Ovary (tissue), 9 donors: ENCODE measurements around the gene CREB3L1. TPM values are rescaled to one million over a fixed set of nuclear protein-coding genes. Genes with fewer than 3 reads are reported as not detected.

Experiments
- DNase-seq, 5 donors: peaks; one replicate each; pipeline ENCODE4 v3.0.0-alpha.2; 2019 to 2020
- H3K27ac ChIP-seq, 2 donors: fragments of 200-600 bp; one replicate each; pipeline versions ENCODE4 v1.5.1 to v1.8.0; 2019 to 2022
- H3K27me3 ChIP-seq: fragments of 200-600 bp; one replicate; pipeline ENCODE4 v1.8.0; 2022
- H3K36me3 ChIP-seq: fragments of 200-600 bp; sonication (generic); one replicate; pipeline ENCODE4 v1.5.1; 2019
- H3K4me1 ChIP-seq: one replicate; pipeline ENCODE4 v1.8.1; 2013; ENCODE audit warnings: mild to moderate bottlenecking, moderate library complexity; ENCODE audit not compliant: insufficient read depth
- H3K4me3 ChIP-seq: fragments of 200-600 bp; sonication (generic); one replicate; pipeline ENCODE4 v1.5.1; 2017
- H3K9me3 ChIP-seq, 2 donors: fragments of 200-600 bp in 1 of 2; sonication (generic) in 1 of 2; one replicate each; pipeline versions ENCODE4 v1.5.1 to v1.8.1; 2013 to 2019; ENCODE audit warnings: mild to moderate bottlenecking in 1 of 2, moderate library complexity in 1 of 2
- EP300 ChIP-seq: sonication (generic); formaldehyde crosslinking; IDR thresholded peaks from one replicate; pipeline ENCODE4 v1.6.1; 2017; ENCODE audit warnings: antibody characterized with exemption
- POLR2A ChIP-seq: fragments of 450-650 bp; IDR thresholded peaks from one replicate; pipeline ENCODE4 v1.6.1; 2017; ENCODE audit warnings: antibody characterized with exemption, mild to moderate bottlenecking, moderate library complexity
- WGBS, 3 donors: extraction: QIAGEN DNeasy Blood & Tissue Kit in 1 of 3; methylation state at CpG; one replicate each; pipeline versions ENCODE4 v1.1.5 to v1.1.7; 2013 to 2017; 5-methylcytosine and 5-hydroxymethylcytosine counted together
- intact Hi-C, 4 donors: fragments of 100-400 bp; cut with DNase I; formaldehyde crosslinking; loops; one replicate each; pipeline versions ENCODE4 v1.11.0 to v1.15.1; 2022 to 2023
- polyA plus RNA-seq, 2 donors: library from polyadenylated mRNA; stranded (reverse); fragments of 200-250 nt in 1 of 2; fragments of 350-450 nt in 1 of 2; fragmentation: Illumina TruSeq in 1 of 2; extraction: RNeasy Lipid Tissue Mini Kit (QIAGEN cat#74804) in 1 of 2; gene quantifications; one replicate each; pipeline ENCODE4 v1.2.3, GENCODE V29; 2013 to 2014
- total RNA-seq, 7 donors: library from RNA; depleted of rRNA in 2 of 7; stranded (reverse); fragments of >200 nt in 2 of 7; fragmentation: NEBNext Ultra II Directional in 3 of 7; extraction: Animal tissue kit (Norgen Biotek cat#: 25700) in 3 of 7; gene quantifications; one replicate each; pipeline versions ENCODE4 v1.1.0 to v1.2.4, GENCODE V29; 2016 to 2023
- TF ChIP-seq, protein P1 (sequence below), 3 donors: fragments of 450-650 bp in 2 of 3; fragments of 200-600 bp in 1 of 3; IDR thresholded peaks; one replicate each; pipeline versions ENCODE4 v1.5.1 to v1.8.0; 2016 to 2022; ENCODE audit warnings: antibody characterized with exemption in 3 of 3, mild to moderate bottlenecking in 1 of 3
- donor health status: DM: no; HTN: no; CAD: no; lungs with moderate emphysema.
- donor health status: DM: no; HTN: no; CAD: no.
- donor health status: Bipolar disorder and iron deficiency.
- donor health status: DM: yes; HTN: yes; CAD: no.
- donor health status: DM: no; HTN: no; CAD: no.
- donor health status: DM: yes; HTN: yes; CAD: no.

Gene CREB3L1
- total and polyA plus RNA-seq, 9 donors = 1.7 to 63.0 (median 7.5) TPM

GRCh38 chr11:46337626-46338345, 60.3 kb downstream of the CREB3L1 start:
- WGBS, 3 donors = 91 to 92% (median 91%) methylated on average over 13 of the region's 13 CpGs
- DNase-seq = no peak
- no peaks in the 10 kb centered on the region for H3K36me3 ChIP-seq
- no peaks in the 10 kb centered on the region for H3K27me3 ChIP-seq
- TF ChIP-seq, protein P1, sequence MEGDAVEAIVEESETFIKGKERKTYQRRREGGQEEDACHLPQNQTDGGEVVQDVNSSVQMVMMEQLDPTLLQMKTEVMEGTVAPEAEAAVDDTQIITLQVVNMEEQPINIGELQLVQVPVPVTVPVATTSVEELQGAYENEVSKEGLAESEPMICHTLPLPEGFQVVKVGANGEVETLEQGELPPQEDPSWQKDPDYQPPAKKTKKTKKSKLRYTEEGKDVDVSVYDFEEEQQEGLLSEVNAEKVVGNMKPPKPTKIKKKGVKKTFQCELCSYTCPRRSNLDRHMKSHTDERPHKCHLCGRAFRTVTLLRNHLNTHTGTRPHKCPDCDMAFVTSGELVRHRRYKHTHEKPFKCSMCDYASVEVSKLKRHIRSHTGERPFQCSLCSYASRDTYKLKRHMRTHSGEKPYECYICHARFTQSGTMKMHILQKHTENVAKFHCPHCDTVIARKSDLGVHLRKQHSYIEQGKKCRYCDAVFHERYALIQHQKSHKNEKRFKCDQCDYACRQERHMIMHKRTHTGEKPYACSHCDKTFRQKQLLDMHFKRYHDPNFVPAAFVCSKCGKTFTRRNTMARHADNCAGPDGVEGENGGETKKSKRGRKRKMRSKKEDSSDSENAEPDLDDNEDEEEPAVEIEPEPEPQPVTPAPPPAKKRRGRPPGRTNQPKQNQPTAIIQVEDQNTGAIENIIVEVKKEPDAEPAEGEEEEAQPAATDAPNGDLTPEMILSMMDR (IDR thresholded peaks at IDR 0.05) = no peak
- no peak for TF ChIP-seq EP300
- TF ChIP-seq POLR2A = no peak
- H3K27ac ChIP-seq = no peak overlapping the region
- peaks cover 4% of the 10 kb centered on the region for H3K4me1 ChIP-seq
- intact Hi-C loops = no loop called here
- H3K4me3 ChIP-seq = no peak overlapping the region
- no peaks in the 10 kb centered on the region for H3K9me3 ChIP-seq

GRCh38 chr11:46338636-46338987, 61.1 kb downstream of the CREB3L1 start:
- Histone ChIP-seq H3K36me3 (no peaks in the 10 kb centered on the region), H3K27me3 (no peaks in the 10 kb centered on the region), H3K9me3 (no peaks in the 10 kb centered on the region), H3K27ac (no peak overlapping the region), H3K4me1 (peaks cover 5% of the 10 kb centered on the region), H3K4me3 (no peak overlapping the region)
- intact Hi-C loops = no loop called here
- no peak for DNase-seq
- TF ChIP-seq POLR2A = no peak
- TF ChIP-seq EP300 = no peak
- TF ChIP-seq, protein P1 (IDR thresholded peaks at IDR 0.05) = no peak
- 52 to 65% (median 56%) methylated on average over 9 of the region's 9 CpGs for whole genome bisulfite sequencing, 3 donors

GRCh38 chr11:46338988-46339666, 61.7 kb downstream of the CREB3L1 start:
- Histone ChIP-seq H3K36me3 (no peaks in the 10 kb centered on the region), H3K27me3 (no peaks in the 10 kb centered on the region), H3K27ac (no peak overlapping the region), H3K9me3 (no peaks in the 10 kb centered on the region), H3K4me3 (no peak overlapping the region), H3K4me1 (peaks cover 7% of the 10 kb centered on the region)
- DNase-seq = no peak
- TF ChIP-seq, protein P1 (IDR thresholded peaks at IDR 0.05) = no peak
- TF ChIP-seq EP300 = no peak
- no peak for TF ChIP-seq POLR2A
- intact Hi-C loops = no loop called here
- 49 to 66% (median 56%) methylated on average over 16 of the region's 16 CpGs for WGBS, 3 donors

DNA sequence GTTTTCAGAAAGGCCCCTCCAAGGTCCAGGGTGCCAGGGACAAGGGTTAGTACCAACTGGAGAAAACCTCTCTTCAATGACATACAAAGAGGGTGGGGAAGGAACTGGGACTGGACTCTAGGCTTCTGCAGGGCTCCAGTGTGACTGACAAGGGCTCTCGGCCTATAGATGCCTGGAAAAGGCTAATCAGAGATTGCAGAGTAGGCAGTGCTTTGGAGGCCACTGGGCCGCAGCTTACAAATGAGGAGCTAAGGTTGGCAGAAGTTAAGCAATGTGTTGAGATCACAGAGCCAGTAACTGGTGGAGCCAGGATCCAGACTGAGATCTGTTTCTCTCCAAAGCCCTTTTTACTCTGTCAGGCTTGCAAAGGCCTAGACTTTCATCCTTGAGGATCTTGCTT, 62.4 kb downstream of the CREB3L1 start:
- no peaks in the 10 kb centered on the region for H3K27me3 ChIP-seq
- no peaks in the 10 kb centered on the region for H3K36me3 ChIP-seq
- whole genome bisulfite sequencing, 3 donors = 91 to 98% (median 94%) methylated on average over 2 of the region's 2 CpGs
- H3K4me3 ChIP-seq = no peak overlapping the region
- H3K27ac ChIP-seq = no peak overlapping the region
- intact Hi-C loops = no loop called here
- DNase-seq = no peak
- H3K4me1 ChIP-seq = peaks cover 7% of the 10 kb centered on the region
- no peak for TF ChIP-seq POLR2A
- TF ChIP-seq EP300 = no peak
- TF ChIP-seq, protein P1 (IDR thresholded peaks at IDR 0.05) = no peak
- H3K9me3 ChIP-seq = no peaks in the 10 kb centered on the region
